Measurements from ENCODE around the gene HPSE2.

- TF ChIP-seq CTCF (IDR thresholded peaks at IDR 0.05) (no peak), POLR2A (IDR thresholded peaks at IDR 0.05) (no peak)
Observed at GRCh38 chr10:98572594-98572993, 663.1 kb downstream of the HPSE2 start.

Measured in sigmoid colon (tissue), 3 donors.